GM18505 (cell line): ENCODE results near the gene AFDN.

Experiments
- ATAC-seq: cut with Tn5 transposase; IDR thresholded peaks from one replicate; pipeline ENCODE4 v1.9.1; 2021; ENCODE audit not compliant: unreplicated experiment
- POLR2A ChIP-seq: IDR thresholded peaks from 4 replicates; pipeline ENCODE4 v1.6.1; 2011; ENCODE audit warnings: borderline replicate concordance; ENCODE audit not compliant: insufficient read depth, insufficient read length; ENCODE audit errors: extremely low read depth

The AFDN gene

GRCh38 chr6:168007592-168008338 is 181.1 kb downstream of the AFDN start:
- no peak for ATAC-seq
- no peak for TF ChIP-seq POLR2A

DNA sequence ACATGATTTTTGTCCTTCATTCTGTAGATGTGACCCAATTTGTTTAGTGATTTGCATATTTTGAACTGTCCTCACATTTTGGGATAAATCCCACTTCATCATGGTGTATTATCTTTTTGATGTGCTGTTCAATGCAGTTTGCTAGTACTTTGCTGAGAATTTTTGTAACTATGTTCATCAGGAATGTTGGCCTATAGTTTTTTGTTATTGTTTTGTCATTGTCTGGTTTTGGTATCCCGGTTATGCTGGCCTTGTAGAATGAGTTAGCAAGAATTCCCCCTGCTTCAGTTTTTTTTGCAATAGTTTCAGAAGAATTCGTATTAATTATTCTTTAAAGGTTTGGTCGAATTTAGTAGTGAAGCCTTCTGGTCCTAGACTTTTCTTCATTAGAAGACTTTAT is 182.6 kb downstream of the AFDN start:
- ATAC-seq: no peak
- TF ChIP-seq POLR2A: no peak

DNA sequence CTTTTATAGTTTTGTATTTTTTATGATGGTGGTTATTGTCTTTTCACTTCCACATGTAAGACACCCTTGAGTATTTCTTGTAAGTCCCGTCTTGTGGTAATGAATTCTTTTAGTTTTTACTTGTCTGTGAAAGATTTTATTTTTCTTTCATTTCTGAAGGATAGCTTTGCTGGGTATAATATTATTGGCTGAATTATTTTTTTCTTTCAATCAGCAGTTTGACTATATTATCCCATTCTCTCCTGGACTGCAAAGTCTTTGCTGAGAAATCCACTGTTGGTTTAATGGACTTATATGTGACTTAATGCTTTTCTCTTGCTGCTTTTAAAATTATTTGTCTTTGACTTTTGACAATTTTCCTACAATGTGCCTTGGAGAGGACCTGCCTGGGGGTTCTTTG is 184.6 kb downstream of the AFDN start:
- no peak for ATAC-seq
- TF ChIP-seq POLR2A: no peak

DNA sequence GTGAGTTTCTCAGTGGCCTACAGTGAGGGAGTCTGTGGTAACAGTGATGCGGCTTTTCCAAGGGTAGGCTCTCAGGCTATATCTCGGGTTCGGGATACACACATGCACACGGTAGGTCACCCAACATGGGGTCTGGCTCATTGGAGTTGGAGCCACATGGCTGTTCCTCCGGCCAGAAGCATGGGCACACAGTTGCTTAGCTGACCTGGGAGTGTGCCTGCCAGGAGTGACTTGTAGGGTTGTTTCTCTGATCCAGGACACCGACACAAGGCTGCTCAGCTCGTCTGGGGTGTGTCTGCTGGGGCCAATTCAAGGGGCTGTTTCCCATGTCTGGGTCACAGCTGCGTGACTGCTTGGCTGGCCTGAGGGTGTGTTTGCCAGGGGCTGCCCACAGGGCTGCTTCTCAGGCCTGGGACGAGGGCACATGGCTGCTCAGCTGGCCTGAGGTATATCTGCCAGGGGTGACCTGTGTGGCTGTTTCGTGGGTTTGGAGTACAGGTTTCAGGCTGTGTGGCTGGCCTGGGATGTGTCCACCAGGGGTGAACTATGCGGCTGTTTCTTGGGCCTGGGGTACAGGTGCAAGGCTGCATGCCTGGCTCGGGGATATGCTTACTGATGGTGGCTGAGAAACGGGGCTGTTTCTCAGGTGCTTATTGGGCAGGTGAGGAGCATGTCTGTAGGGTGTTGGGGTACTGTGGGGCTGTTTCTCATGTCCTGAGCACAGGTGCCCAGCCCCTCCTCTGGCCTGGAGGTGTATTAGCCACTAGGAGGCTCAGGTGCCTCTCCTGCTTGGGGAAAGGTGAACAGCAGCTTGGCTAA is 185.9 kb downstream of the AFDN start:
- TF ChIP-seq POLR2A: no peak
- no peak for ATAC-seq

DNA sequence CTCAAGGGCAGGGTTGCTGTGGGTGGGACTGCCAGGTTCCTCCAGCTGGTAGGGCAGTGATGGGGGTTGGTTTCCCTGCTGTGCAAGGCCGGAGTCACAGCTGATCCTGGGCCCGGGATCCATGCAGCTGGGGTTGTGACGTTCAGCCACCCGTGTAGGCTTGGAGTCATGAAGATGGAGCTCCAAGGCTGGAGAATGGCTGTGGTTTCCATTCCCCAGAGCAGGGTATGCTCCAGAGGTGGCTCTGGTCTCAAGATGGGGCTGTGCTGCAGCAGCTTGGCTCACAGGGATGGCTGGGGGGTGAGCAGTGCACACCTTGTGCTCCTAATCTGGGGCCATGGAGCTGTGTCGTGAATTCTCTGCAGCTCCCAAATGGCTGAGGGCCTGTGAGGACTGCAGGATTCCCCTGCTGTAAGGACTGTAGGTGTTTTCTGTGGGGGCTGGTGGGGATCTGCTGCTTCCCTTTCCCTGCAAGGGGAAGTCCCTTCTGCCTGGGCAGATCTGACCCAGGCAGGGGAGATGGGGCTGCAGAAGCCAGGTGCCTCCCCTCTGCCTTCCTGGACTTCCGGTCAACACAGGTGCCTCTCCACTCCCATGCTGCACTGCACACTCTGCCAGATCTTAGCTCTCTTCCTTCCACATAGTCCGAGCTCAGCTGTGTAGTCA is 186.7 kb downstream of the AFDN start:
- TF ChIP-seq POLR2A: no peak
- no peak for ATAC-seq

DNA sequence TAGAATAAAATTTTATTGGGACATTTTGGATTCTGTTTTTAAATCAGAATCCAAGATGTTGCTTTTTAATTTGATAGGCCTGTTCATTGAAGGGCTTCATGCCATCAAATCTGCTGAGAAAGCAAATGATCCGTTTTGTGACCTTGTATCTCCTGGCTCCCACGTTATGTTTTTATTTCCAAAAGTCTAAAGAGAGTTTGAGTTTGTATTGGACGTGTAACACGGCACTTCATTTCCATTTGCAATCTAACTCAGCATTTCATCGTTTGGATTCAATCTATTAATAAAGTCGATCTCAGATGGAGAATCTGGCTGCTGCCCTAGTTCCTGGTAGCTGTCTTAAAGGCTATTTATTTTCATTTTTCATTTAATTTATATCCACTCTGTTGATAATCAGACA is 187.7 kb downstream of the AFDN start:
- TF ChIP-seq POLR2A: no peak
- no peak for ATAC-seq

- no peak for TF ChIP-seq POLR2A
- ATAC-seq: no peak
These were observed 188.3 kb downstream of the AFDN start for GRCh38 chr6:168015009-168015408.

DNA sequence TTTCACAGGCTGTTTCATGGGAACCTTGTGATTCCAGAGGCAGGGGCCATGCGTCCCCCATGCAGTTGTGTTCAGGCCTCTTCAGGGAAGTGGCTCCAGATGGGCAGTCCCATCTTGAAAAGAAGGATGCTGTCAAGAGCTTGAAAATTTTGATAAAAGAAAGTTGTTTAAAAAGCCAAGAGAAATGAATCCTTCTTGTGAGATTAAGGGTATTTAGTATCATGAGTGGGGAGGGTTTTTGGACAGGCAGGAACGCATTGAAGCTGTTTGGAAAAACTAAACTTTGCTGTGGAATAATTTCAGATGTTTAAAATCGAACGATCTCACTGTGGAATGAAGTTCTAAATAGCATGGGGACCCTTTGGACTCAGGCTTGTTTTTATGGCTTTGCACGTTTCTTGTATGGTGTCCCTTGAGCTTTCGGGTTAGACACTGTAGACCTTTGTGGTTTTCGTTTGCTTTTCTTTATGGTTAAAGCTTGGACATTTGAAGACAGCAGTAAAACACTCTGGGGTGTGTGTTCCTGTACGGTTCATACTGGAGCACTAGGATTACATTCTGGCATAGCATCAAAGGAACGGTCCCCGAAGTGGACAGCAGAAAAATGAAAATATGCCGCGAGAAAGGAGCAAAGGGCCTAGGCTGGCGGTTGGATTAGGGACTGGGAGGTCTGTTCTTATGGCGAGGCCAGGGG is 188.9 kb downstream of the AFDN start:
- no peak for TF ChIP-seq POLR2A
- ATAC-seq: no peak

- no peak for ATAC-seq
- no peak for TF ChIP-seq POLR2A
These were observed 189.5 kb downstream of the AFDN start for GRCh38 chr6:168016176-168016620.

- ATAC-seq: no peak
- TF ChIP-seq POLR2A: no peak
These were observed 190.2 kb downstream of the AFDN start for GRCh38 chr6:168016721-168017525.

- ATAC-seq: no peak
- TF ChIP-seq POLR2A: no peak
These were observed 190.9 kb downstream of the AFDN start for GRCh38 chr6:168017629-168018028.

GRCh38 chr6:168018664-168019063 is 192.0 kb downstream of the AFDN start:
- no peak for TF ChIP-seq POLR2A
- no peak for ATAC-seq
